ENCODE measurements around the gene RAF1. TPM values are rescaled to one million over a fixed set of nuclear protein-coding genes. Genes with fewer than 3 reads are reported as not detected.

RAF1 gene
- polyA plus RNA-seq, 2 of the 4 experiments (the other 2 are of a cell fraction), result 56.2 to 94.6 TPM

DNA sequence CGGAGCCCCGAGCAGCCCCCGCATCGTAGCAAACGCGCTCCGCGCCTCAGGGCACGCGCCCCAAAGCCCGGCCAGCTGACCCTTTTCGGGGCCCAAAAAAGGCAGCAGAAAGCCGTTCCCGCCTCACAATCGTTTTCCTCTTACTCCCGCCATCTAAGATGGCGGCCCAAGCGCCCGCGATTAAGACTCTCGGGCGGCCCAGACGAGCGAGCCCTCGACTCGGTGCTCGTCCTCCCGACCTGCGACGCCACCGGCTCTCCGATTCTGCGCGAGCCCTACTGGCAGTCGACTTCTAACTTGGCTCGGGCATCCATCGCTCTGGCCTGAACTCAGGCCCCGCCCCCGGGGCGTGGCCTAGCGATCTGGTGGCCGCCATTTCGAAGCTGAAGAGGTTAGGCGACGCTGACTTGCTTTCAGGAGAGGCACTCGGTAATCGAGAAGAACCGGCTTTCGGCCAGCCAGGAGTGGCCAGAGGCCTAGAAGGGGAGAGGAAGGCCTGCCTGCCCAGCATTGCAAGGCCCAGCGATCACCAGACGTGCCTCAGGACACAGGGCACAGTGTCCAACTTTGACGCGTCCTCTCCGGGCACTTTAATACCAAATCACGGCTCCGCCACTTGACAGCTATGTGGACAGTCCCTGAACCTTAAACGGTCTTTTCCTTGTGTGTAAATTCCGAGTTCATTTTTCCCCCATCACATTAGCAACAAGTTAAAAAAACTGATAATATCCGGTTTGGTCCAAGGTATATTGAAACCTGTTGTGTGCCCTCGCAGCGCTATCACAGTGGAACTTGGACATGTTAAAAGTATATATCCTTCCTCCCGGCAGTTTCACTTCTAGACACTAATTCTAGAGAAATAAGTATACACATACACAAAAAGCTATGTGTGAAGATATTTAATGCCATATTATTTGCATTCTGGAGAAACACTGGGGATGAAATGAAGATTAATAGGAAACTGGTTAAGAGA, at the start of gene RAF1 (continued):
- TF ChIP-seq, protein P1, sequence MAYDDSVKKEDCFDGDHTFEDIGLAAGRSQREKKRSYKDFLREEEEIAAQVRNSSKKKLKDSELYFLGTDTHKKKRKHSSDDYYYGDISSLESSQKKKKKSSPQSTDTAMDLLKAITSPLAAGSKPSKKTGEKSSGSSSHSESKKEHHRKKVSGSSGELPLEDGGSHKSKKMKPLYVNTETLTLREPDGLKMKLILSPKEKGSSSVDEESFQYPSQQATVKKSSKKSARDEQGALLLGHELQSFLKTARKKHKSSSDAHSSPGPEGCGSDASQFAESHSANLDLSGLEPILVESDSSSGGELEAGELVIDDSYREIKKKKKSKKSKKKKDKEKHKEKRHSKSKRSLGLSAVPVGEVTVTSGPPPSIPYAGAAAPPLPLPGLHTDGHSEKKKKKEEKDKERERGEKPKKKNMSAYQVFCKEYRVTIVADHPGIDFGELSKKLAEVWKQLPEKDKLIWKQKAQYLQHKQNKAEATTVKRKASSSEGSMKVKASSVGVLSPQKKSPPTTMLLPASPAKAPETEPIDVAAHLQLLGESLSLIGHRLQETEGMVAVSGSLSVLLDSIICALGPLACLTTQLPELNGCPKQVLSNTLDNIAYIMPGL (CRISPR knock-in tag; IDR thresholded peaks at IDR 0.05; ENCODE audit: borderline replicate concordance), result no peak; the same call in 1 of the 2 replicates
- TF ChIP-seq CBX2 (IDR thresholded peaks at IDR 0.05; ENCODE audit: borderline replicate concordance, low read depth), result no peak
- TF ChIP-seq EHF (CRISPR knock-in tag; IDR thresholded peaks at IDR 0.05), result no peak
- TF ChIP-seq, protein P2, sequence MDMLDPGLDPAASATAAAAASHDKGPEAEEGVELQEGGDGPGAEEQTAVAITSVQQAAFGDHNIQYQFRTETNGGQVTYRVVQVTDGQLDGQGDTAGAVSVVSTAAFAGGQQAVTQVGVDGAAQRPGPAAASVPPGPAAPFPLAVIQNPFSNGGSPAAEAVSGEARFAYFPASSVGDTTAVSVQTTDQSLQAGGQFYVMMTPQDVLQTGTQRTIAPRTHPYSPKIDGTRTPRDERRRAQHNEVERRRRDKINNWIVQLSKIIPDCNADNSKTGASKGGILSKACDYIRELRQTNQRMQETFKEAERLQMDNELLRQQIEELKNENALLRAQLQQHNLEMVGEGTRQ (IDR thresholded peaks at IDR 0.05), result no peak
- no peak for TF ChIP-seq NFE2L2 (conservative IDR thresholded peaks at IDR 0.05; ENCODE audit: low read length)
- no peak for TF ChIP-seq HDAC2 (IDR thresholded peaks at IDR 0.05)
- 0 out of 2 replicates have a peak, but pooled peaks have one; percentile 26 for TF ChIP-seq MAZ (IDR thresholded peaks at IDR 0.05; ENCODE audit: borderline replicate concordance, low read depth, low read length)
- TF ChIP-seq RAD21 (conservative IDR thresholded peaks at IDR 0.05 in 1 of 2, IDR thresholded peaks at IDR 0.05 in 1 of 2), result peak in 1 of 2 experiments; percentile 25; a peak in 1 of 5 replicates
- TF ChIP-seq PHF8 (IDR thresholded peaks at IDR 0.05; ENCODE audit: borderline replicate concordance, low read depth), result peak; percentile 51; the same call in 1 of the 2 replicates
- TF ChIP-seq EP300 (IDR thresholded peaks at IDR 0.05), result no peak
- no peak for TF ChIP-seq ZFP36 (IDR thresholded peaks at IDR 0.05; ENCODE audit: borderline replicate concordance, partially characterized antibody)
- TF ChIP-seq TP53 (CRISPR knock-in tag; IDR thresholded peaks at IDR 0.05), result no peak
- TF ChIP-seq KDM5A (IDR thresholded peaks at IDR 0.05), result no peak
- no peak for TF ChIP-seq GATA3 (IDR thresholded peaks at IDR 0.05; ENCODE audit: borderline replicate concordance)
- no peak for TF ChIP-seq MAFK (IDR thresholded peaks at IDR 0.05; ENCODE audit: partially characterized antibody)
- TF ChIP-seq NPAS2 (CRISPR knock-in tag; IDR thresholded peaks at IDR 0.05; ENCODE audit: borderline replicate concordance), result no peak
- no peak for TF ChIP-seq EHMT2 (IDR thresholded peaks at IDR 0.05; ENCODE audit: low read depth)
- TF ChIP-seq, protein P3, sequence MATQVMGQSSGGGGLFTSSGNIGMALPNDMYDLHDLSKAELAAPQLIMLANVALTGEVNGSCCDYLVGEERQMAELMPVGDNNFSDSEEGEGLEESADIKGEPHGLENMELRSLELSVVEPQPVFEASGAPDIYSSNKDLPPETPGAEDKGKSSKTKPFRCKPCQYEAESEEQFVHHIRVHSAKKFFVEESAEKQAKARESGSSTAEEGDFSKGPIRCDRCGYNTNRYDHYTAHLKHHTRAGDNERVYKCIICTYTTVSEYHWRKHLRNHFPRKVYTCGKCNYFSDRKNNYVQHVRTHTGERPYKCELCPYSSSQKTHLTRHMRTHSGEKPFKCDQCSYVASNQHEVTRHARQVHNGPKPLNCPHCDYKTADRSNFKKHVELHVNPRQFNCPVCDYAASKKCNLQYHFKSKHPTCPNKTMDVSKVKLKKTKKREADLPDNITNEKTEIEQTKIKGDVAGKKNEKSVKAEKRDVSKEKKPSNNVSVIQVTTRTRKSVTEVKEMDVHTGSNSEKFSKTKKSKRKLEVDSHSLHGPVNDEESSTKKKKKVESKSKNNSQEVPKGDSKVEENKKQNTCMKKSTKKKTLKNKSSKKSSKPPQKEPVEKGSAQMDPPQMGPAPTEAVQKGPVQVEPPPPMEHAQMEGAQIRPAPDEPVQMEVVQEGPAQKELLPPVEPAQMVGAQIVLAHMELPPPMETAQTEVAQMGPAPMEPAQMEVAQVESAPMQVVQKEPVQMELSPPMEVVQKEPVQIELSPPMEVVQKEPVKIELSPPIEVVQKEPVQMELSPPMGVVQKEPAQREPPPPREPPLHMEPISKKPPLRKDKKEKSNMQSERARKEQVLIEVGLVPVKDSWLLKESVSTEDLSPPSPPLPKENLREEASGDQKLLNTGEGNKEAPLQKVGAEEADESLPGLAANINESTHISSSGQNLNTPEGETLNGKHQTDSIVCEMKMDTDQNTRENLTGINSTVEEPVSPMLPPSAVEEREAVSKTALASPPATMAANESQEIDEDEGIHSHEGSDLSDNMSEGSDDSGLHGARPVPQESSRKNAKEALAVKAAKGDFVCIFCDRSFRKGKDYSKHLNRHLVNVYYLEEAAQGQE (IDR thresholded peaks at IDR 0.05), result no peak
- no peak for TF ChIP-seq KDM1A (IDR thresholded peaks at IDR 0.05; ENCODE audit: low read depth)
- TF ChIP-seq ZNF302 (CRISPR knock-in tag; IDR thresholded peaks at IDR 0.05), result no peak
- TF ChIP-seq ELK1 (IDR thresholded peaks at IDR 0.05; ENCODE audit: low read depth, low read length), result no peak

Measured in A549 (cell line).